GM18526 (cell line): Measurements from ENCODE around the gene PADI2.

ENCODE experiments used
- POLR2A ChIP-seq: IDR thresholded peaks from 3 replicates; pipeline ENCODE4 v1.6.1; 2011; ENCODE audit not compliant: insufficient read length; ENCODE audit errors: extremely low read depth

Gene PADI2

GRCh38 chr1:17123196-17124045, 4.2 kb upstream of the PADI2 start:
- TF ChIP-seq POLR2A: no peak

GRCh38 chr1:17122521-17123164, 3.4 kb upstream of the PADI2 start:
- TF ChIP-seq POLR2A: no peak

- TF ChIP-seq POLR2A: no peak
These were observed 2.6 kb upstream of the PADI2 start for GRCh38 chr1:17121881-17122280.

GRCh38 chr1:17120962-17121837, 1.9 kb upstream of the PADI2 start:
- TF ChIP-seq POLR2A: no peak

- TF ChIP-seq POLR2A: no peak
These were observed 1.2 kb upstream of the PADI2 start for GRCh38 chr1:17120481-17120877.

GRCh38 chr1:17119773-17120480, 676 bp upstream of the PADI2 start:
- TF ChIP-seq POLR2A: no peak

GRCh38 chr1:17118706-17119075, 560 bp downstream of the PADI2 start:
- TF ChIP-seq POLR2A: no peak

GRCh38 chr1:17118268-17118667, 983 bp downstream of the PADI2 start:
- no peak for TF ChIP-seq POLR2A

GRCh38 chr1:17117451-17118265, 1.6 kb downstream of the PADI2 start:
- TF ChIP-seq POLR2A: no peak

GRCh38 chr1:17116643-17117042, 2.6 kb downstream of the PADI2 start:
- no peak for TF ChIP-seq POLR2A

GRCh38 chr1:17113963-17114362, 5.3 kb downstream of the PADI2 start:
- TF ChIP-seq POLR2A: no peak

GRCh38 chr1:17112496-17113236, 6.6 kb downstream of the PADI2 start:
- no peak for TF ChIP-seq POLR2A

- TF ChIP-seq POLR2A: no peak
These were observed 7.2 kb downstream of the PADI2 start for GRCh38 chr1:17112076-17112475.

- TF ChIP-seq POLR2A: no peak
These were observed 8.7 kb downstream of the PADI2 start for GRCh38 chr1:17110555-17110926.
